SK-N-MC (cell line): Measurements from ENCODE around the gene GCSAML.

Experiments
- DNase-seq: peaks from one replicate; pipeline ENCODE4 v3.0.0-alpha.2; 2011; ENCODE audit warnings: low read depth, low spot score
- H3K27ac ChIP-seq: fragments of 200-600 bp; sonication (generic); 2 replicates; pipeline ENCODE4 v1.5.1; 2016; ENCODE audit warnings: mixed run types
- H3K36me3 ChIP-seq: fragments of 200-600 bp; sonication (generic); 2 replicates; pipeline ENCODE4 v1.6.1; 2017; ENCODE audit warnings: antibody characterized with exemption, low read length, mixed read lengths; ENCODE audit not compliant: insufficient read depth
- H3K4me3 ChIP-seq: fragments of 200-600 bp; sonication (generic); 2 replicates; pipeline ENCODE4 v1.5.1; 2016
- H3K9ac ChIP-seq: fragments of 200-600 bp; sonication (generic); 2 replicates; pipeline ENCODE4 v1.8.0; 2017; ENCODE audit warnings: mixed run types, mixed read lengths; ENCODE audit not compliant: insufficient read length
- H3K9me3 ChIP-seq: fragments of 200-600 bp; sonication (generic); 2 replicates; pipeline ENCODE4 v1.6.1; 2017; ENCODE audit warnings: low read depth, mild to moderate bottlenecking, antibody characterized with exemption, low read length, moderate library complexity, mixed read lengths
- EZH2 ChIP-seq: fragments of 200-600 bp; sonication (generic); IDR thresholded peaks from one replicate; pipeline ENCODE4 v1.6.1; 2017; ENCODE audit warnings: antibody characterized with exemption
- FOXP2 ChIP-seq: optimal IDR thresholded peaks from 2 replicates; pipeline ENCODE3; 2011; ENCODE audit warnings: mild to moderate bottlenecking, moderate library complexity; ENCODE audit not compliant: insufficient read depth; ENCODE audit errors: extremely low read length, control extremely low read depth
- POLR2AphosphoS5 ChIP-seq: IDR thresholded peaks from 2 replicates; pipeline ENCODE4 v1.6.1; 2012; ENCODE audit warnings: mild to moderate bottlenecking, low read depth, low read length, borderline replicate concordance

Gene GCSAML

GRCh38 chr1:247551721-247552120 lies 2.8 kb downstream of the GCSAML start:
- H3K27ac ChIP-seq: no peak overlapping the region
- H3K36me3 ChIP-seq: no peaks in the 10 kb centered on the region
- no peak for TF ChIP-seq EZH2
- no peak for TF ChIP-seq POLR2AphosphoS5
- no peak for TF ChIP-seq FOXP2
- H3K9me3 ChIP-seq: no peaks in the 10 kb centered on the region
- DNase-seq: no peak
- H3K4me3 ChIP-seq: no peak overlapping the region
- no peak overlapping the region for H3K9ac ChIP-seq

DNA sequence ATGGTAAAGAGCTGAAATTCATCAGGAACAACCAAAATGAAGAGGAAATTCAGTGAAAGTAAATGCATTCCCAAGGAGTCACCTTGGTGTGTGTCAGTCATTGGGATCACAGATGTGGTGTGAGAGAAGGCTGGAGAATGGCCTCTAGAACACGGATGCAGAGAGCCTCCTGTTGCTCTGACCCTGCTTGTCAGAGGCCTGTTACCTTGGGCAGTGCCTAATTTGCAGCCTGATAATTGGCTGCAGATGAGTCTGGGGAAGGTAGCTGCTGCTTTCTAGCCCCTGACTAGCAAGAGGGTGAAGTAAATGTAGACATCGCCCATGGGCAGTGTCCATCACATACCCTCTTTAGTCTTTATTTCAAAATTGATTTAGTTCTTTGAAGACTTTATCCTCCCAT lies 3.3 kb downstream of the GCSAML start:
- H3K4me3 ChIP-seq: no peak overlapping the region
- H3K27ac ChIP-seq: no peak overlapping the region
- H3K36me3 ChIP-seq: no peaks in the 10 kb centered on the region
- DNase-seq: no peak
- no peaks in the 10 kb centered on the region for H3K9me3 ChIP-seq
- TF ChIP-seq POLR2AphosphoS5 (no peak), FOXP2 (no peak), EZH2 (no peak)
- H3K9ac ChIP-seq: no peak overlapping the region

- TF ChIP-seq FOXP2: no peak
- no peak for TF ChIP-seq EZH2
- Histone ChIP-seq H3K9me3 (no peaks in the 10 kb centered on the region), H3K4me3 (no peak overlapping the region), H3K27ac (no peak overlapping the region), H3K9ac (no peak overlapping the region), H3K36me3 (no peaks in the 10 kb centered on the region)
- DNase-seq: no peak
Measured at GRCh38 chr1:247557926-247558674, 9.2 kb downstream of the GCSAML start.

DNA sequence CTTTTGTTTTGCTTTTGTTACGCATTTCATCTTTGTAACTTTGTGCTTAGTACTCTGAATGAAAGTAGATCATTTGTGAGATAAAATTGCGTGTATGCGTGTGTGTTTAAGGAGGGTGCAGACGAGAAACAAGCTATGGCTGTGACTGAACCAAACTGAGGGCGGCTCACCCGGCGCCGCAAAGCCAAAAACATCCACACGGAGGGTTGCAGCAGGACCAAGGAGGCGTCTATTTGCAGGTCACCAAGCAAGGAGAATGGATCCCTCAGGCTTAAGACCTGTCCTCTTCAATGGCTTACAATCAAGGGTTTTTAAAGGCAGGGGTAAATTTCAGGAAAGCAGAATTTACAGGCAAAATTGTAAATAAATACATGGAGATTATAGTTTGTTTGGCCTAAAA lies 12.8 kb downstream of the GCSAML start:
- no peak overlapping the region for H3K27ac ChIP-seq
- no peak overlapping the region for H3K9ac ChIP-seq
- no peaks in the 10 kb centered on the region for H3K36me3 ChIP-seq
- H3K9me3 ChIP-seq: no peaks in the 10 kb centered on the region
- TF ChIP-seq POLR2AphosphoS5: no peak
- no peak for TF ChIP-seq EZH2
- no peak for TF ChIP-seq FOXP2
- DNase-seq: no peak
- H3K4me3 ChIP-seq: no peak overlapping the region

DNA sequence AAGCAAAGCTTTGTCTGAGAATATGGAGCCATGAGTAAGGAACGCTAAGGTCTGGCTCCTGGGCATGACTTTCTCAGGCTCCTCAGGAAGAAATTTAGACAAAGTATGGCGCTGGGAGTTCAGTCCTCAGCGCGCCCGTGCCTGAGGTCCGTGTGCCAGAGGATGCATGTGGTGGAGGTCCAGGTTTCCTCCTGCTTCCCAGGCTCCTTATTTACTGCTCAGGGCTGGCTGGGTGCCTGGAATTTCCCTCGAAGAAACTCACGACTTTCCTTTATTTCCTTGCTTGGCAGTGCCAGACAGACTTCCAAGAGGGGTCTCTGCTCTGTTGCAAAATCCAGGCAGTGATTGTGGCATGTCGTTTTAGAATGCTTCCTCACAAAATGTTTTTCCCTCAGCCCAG lies 13.3 kb downstream of the GCSAML start:
- Histone ChIP-seq H3K36me3 (no peaks in the 10 kb centered on the region), H3K9me3 (no peaks in the 10 kb centered on the region), H3K9ac (no peak overlapping the region), H3K27ac (no peak overlapping the region), H3K4me3 (no peak overlapping the region)
- no peak for TF ChIP-seq FOXP2
- no peak for TF ChIP-seq POLR2AphosphoS5
- no peak for TF ChIP-seq EZH2
- no peak for DNase-seq

- no peaks in the 10 kb centered on the region for H3K36me3 ChIP-seq
- H3K27ac ChIP-seq: no peak overlapping the region
- TF ChIP-seq FOXP2: no peak
- no peak for TF ChIP-seq EZH2
- no peak for TF ChIP-seq POLR2AphosphoS5
- no peak overlapping the region for H3K9ac ChIP-seq
- DNase-seq: no peak
- H3K4me3 ChIP-seq: no peak overlapping the region
- H3K9me3 ChIP-seq: no peaks in the 10 kb centered on the region
Measured at GRCh38 chr1:247574236-247574635, 25.3 kb downstream of the GCSAML start.

- DNase-seq: no peak
- Histone ChIP-seq H3K36me3 (no peaks in the 10 kb centered on the region), H3K9me3 (no peaks in the 10 kb centered on the region), H3K4me3 (no peak overlapping the region), H3K9ac (no peak overlapping the region), H3K27ac (no peak overlapping the region)
- no peak for TF ChIP-seq POLR2AphosphoS5
- TF ChIP-seq FOXP2: no peak
- no peak for TF ChIP-seq EZH2
Measured at GRCh38 chr1:247574664-247575063, 25.7 kb downstream of the GCSAML start.

DNA sequence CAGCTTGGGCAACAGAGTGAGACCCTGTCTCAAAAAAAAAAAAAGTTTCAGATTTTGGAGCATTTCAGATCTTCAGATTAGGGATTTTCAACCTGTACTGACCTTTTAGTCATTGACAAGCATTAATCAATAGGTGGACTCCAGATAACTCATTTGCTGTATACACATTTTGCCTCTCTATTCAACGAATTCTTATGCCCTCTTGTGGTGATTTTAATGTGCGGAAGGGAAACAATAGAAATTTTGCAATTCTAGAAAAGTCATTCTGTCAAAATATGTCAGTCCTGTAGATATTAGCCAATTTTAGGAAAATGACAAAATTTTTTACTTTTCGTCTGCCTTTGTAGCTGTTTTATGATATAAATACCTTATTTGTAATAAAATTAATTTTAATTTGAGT lies 27.6 kb downstream of the GCSAML start:
- TF ChIP-seq EZH2: no peak
- Histone ChIP-seq H3K9me3 (no peaks in the 10 kb centered on the region), H3K4me3 (no peak overlapping the region), H3K36me3 (no peaks in the 10 kb centered on the region), H3K27ac (no peak overlapping the region), H3K9ac (no peak overlapping the region)
- no peak for DNase-seq

- DNase-seq: no peak
Measured at GRCh38 chr1:247578946-247579460, 30.1 kb downstream of the GCSAML start.

More at GRCh38 chr1:247578946-247579460, 30.1 kb downstream of the GCSAML start:
- no peaks in the 10 kb centered on the region for H3K36me3 ChIP-seq
- H3K4me3 ChIP-seq: no peak overlapping the region
- no peak overlapping the region for H3K9ac ChIP-seq
- H3K9me3 ChIP-seq: no peaks in the 10 kb centered on the region
- no peak overlapping the region for H3K27ac ChIP-seq
- TF ChIP-seq POLR2AphosphoS5 (no peak), EZH2 (no peak), FOXP2 (no peak)
